ENCODE results near the gene UBL7. TPM values are rescaled to one million over a fixed set of nuclear protein-coding genes. Genes with fewer than 3 reads are reported as not detected.

Gene UBL7
- total and polyA plus RNA-seq, 10 of the 15 experiments (the other 5 are each of a cell fraction or from before 2014, with no cell fraction given): 25.9 to 145 (median 90.1) TPM

DNA sequence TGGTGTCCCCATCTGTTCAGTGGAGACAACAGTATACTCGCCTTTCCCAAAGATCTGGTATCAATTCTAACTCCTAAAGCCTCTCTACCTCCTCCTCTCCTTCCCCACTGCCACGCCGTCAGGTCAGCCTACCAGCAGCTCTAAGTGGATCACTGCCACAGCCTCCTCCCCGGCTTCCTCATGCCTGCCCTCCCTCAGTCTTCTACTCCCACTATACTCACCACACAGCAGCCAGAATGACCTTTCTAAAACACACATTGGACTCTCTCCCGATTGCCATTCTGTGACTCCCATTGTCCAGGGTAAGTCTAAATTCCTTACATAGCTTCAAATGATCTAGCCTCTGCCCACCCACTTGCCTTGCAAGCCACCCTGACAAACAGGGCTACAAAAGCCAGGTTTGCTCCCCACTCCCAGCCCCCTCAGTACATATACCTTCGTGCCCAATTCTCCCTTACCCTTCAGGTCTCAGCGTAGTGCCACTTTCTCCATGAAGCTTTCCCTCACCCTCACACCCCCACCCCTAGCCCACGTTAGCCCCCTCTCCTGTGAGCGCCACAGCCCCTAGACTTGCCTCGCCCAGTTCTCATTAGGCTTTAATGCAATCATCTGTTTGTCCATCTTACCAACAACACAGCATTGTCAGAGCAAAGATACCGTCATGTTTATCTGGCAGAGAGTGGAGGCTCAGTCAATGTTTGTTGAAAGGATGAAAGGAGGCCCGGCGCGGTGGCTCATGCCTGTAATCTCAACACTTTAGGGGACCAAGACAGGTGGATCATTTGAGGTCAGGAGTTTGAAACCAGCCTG lies 17.7 kb downstream of the UBL7 start (continued):
- TF ChIP-seq, protein P1, sequence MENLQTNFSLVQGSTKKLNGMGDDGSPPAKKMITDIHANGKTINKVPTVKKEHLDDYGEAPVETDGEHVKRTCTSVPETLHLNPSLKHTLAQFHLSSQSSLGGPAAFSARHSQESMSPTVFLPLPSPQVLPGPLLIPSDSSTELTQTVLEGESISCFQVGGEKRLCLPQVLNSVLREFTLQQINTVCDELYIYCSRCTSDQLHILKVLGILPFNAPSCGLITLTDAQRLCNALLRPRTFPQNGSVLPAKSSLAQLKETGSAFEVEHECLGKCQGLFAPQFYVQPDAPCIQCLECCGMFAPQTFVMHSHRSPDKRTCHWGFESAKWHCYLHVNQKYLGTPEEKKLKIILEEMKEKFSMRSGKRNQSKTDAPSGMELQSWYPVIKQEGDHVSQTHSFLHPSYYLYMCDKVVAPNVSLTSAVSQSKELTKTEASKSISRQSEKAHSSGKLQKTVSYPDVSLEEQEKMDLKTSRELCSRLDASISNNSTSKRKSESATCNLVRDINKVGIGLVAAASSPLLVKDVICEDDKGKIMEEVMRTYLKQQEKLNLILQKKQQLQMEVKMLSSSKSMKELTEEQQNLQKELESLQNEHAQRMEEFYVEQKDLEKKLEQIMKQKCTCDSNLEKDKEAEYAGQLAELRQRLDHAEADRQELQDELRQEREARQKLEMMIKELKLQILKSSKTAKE (IDR thresholded peaks at IDR 0.05; ENCODE audit: low read depth, poor library complexity, severe bottlenecking): no peak
- TF ChIP-seq SREBF1 (IDR thresholded peaks at IDR 0.05; ENCODE audit: low read length): no peak
- TF ChIP-seq CREB1 (IDR thresholded peaks at IDR 0.05; ENCODE audit: low read depth): no peak
- no peak for TF ChIP-seq PAX5 (IDR thresholded peaks at IDR 0.05; ENCODE audit: borderline replicate concordance, low read depth, low read length)
- no peak for TF ChIP-seq RFX5 (IDR thresholded peaks at IDR 0.05; ENCODE audit: low read depth, low read length)
- TF ChIP-seq POLR2AphosphoS5 (IDR thresholded peaks at IDR 0.05; ENCODE audit: low read length): no peak
- TF ChIP-seq TCF7 (IDR thresholded peaks at IDR 0.05; ENCODE audit: borderline replicate concordance): no peak
- TF ChIP-seq EED (IDR thresholded peaks at IDR 0.05; ENCODE audit: low read depth): no peak
- TF ChIP-seq SUPT20H (IDR thresholded peaks at IDR 0.05; ENCODE audit: borderline replicate concordance, control insufficient read depth, low read depth, low read length): no peak

DNA sequence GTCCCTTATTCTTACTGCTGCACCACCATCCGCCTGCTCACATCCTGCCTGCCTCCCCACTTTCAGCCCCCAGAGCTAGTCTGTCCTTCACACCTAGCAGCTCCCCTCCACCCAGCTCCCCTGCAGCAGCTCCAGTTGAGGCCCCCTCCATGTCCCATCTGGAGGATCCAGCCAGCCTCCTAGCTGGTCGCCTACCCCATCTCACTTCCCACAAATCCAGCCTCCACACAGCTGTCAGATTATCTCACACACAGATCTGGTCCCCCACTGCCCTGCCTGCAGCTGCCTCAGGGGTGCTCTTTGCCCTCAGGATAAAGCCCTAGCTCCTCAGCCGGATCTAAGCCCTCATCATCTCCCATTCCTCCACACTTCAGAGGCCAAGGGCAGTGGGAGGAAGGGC lies 18.4 kb downstream of the UBL7 start:
- no peak overlapping the region for H2AFZ ChIP-seq (ENCODE audit: control insufficient read depth, low read depth, low read length)
- FAIRE-seq (no peak), ATAC-seq (no peak), DNase-seq (ENCODE audit: low read depth, low spot score) (no peak)
- ChIA-PET RAD21 (ENCODE audit: unreplicated experiment) (interaction anchor here (1.0 to 2.3 kb wide), 4 partner anchors 47 to 67 kb away, joined by 3 to 18 read pairs (median 8); no protein-coding TSS in a partner anchor), POLR2A (interaction anchor here (0.8 to 0.9 kb wide), 2 partner anchors 16 to 67 kb away, joined by 4 read pairs; no protein-coding TSS in a partner anchor), CTCF (interaction anchor here (1.0 to 22.3 kb wide), 6 partner anchors 8 to 66 kb away, joined by 3 to 655 read pairs (median 5); partner anchors contain the start of gene CYP11A1), SMC1A (ENCODE audit: uncharacterized antibody, unreplicated experiment) (interaction anchor here (0.7 to 25.4 kb wide), 6 partner anchors 9 to 62 kb away, joined by 3 to 544 read pairs (median 3); partner anchors contain the start of gene SEMA7A)
- in situ Hi-C loops (cut with MboI): no loop called here
- WGBS (ENCODE audit: insufficient coverage, insufficient replicate concordance, low lambda C conversion rate, missing lambda C conversion rate): 50% methylated on average over 3 of the region's 3 CpGs
- H3K4me3 ChIP-seq: no peak overlapping the region
- no peak overlapping the region for H3K9ac ChIP-seq (ENCODE audit: control insufficient read depth, insufficient read depth, low read length)
- no peaks in the 10 kb centered on the region for H3K79me2 ChIP-seq (ENCODE audit: control insufficient read depth, insufficient read depth, low read length)
- H3K9me3 ChIP-seq (replicated peaks; ENCODE audit: control insufficient read depth, insufficient read depth, low read length): no peaks in the 10 kb centered on the region
- intact Hi-C loops (cut with micrococcal nuclease; ENCODE audit: unreplicated experiment): no loop called here
- TF ChIP-seq MEF2B (IDR thresholded peaks at IDR 0.05; ENCODE audit: partially characterized antibody, poor library complexity, severe bottlenecking): no peak
- TF ChIP-seq IKZF1 (conservative IDR thresholded peaks at IDR 0.05): no peak
- no peak for TF ChIP-seq SMC3 (IDR thresholded peaks at IDR 0.05; ENCODE audit: borderline replicate concordance, low read length)
- TF ChIP-seq CBFB (IDR thresholded peaks at IDR 0.05; ENCODE audit: low read depth): no peak
- no peak for TF ChIP-seq GATAD2B (conservative IDR thresholded peaks at IDR 0.05; ENCODE audit: low read depth)
- H3K4me2 ChIP-seq (ENCODE audit: control insufficient read depth, insufficient read depth): no peak overlapping the region
- H3K27ac ChIP-seq (ENCODE audit: control insufficient read depth, insufficient read depth): no peak overlapping the region
- no TSS peak for BruUV-seq (replicated peaks)
- no peaks in the 10 kb centered on the region for H4K20me1 ChIP-seq (ENCODE audit: control insufficient read depth, insufficient read depth)
- H3K36me3 ChIP-seq (ENCODE audit: control insufficient read depth in 2 of 2, insufficient read depth in 2 of 2, low read length in 1 of 2): peaks cover 10% of the 10 kb centered on the region in 2 experiments
- H3K27me3 ChIP-seq (replicated peaks in 1 of 2; ENCODE audit: control insufficient read depth in 2 of 2, insufficient read depth in 2 of 2, low read length in 1 of 2): no peaks in the 10 kb centered on the region
- peaks cover 5% of the 10 kb centered on the region for H3K4me1 ChIP-seq (ENCODE audit: control insufficient read depth, insufficient read depth, low read length)

All from GM12878 (cell line).